Measurements from ENCODE around the gene WRAP73. TPM values are rescaled to one million over a fixed set of nuclear protein-coding genes. Genes with fewer than 3 reads are reported as not detected.

The WRAP73 gene
- total RNA-seq (10 to 100 TPM in 2 of 5 donors, 1 to 10 TPM in 2, under 1 TPM in 1; 0.89 to 55.4 (median 3.5) TPM), polyA plus RNA-seq (10 to 100 TPM; 12.5 to 22.2 (median 13.0) TPM)
- long read RNA-seq, donor 1, partial matches to known transcripts = 0 of 2 reads
- long read RNA-seq, donor 1, other reads (novel, unspliced or antisense) = 0 of 2 reads
- long read RNA-seq, donor 2, partial matches to known transcripts = 0 of 5 reads
- long read RNA-seq, donor 2, other reads (novel, unspliced or antisense) = 0 of 5 reads
- long read RNA-seq, donor 3, partial matches to known transcripts = 7 of 9 reads
- long read RNA-seq, donor 3, other reads (novel, unspliced or antisense) = 0 of 9 reads
- long read RNA-seq, donor 4 = 0 reads
- long read RNA-seq, donor 5, partial matches to known transcripts = 0 of 5 reads
- long read RNA-seq, donor 5, other reads (novel, unspliced or antisense) = 0 of 5 reads
- long read RNA-seq, donor 6 = 0 reads
- long read RNA-seq, donor 7, partial matches to known transcripts = 0 of 2 reads
- long read RNA-seq, donor 7, other reads (novel, unspliced or antisense) = 0 of 2 reads
- long read RNA-seq, donor 8, partial matches to known transcripts = 11 of 14 reads
- long read RNA-seq, donor 8, other reads (novel, unspliced or antisense) = 0 of 14 reads
- long read RNA-seq, donor 9, partial matches to known transcripts = 8 of 8 reads
- long read RNA-seq, donor 9, other reads (novel, unspliced or antisense) = 0 of 8 reads
- long read RNA-seq, donor 10, partial matches to known transcripts = 0 of 2 reads
- long read RNA-seq, donor 10, other reads (novel, unspliced or antisense) = 0 of 2 reads

GRCh38 chr1:3649342-3650247 is at the start of gene WRAP73:
Gene WRAP73 (minus strand): TSS chr1:3650103. CDS start chr1:3649999, 104 bp downstream.
- Histone ChIP-seq H3K36me3 (peaks cover 11 to 30% (median 29%) of the 10 kb centered on the region in 4 donors), H3K4me3 (peak within 1 kb of the TSS; percentile 75 to 99 (median 88)), H3K27me3 (peaks cover 27 to 45% (median 43%) of the 10 kb centered on the region in 3 donors), H3K27ac (peak within 1 kb of the TSS in 3 of 5 donors; percentile 21 to 70 (median 37)), H3K9me3 (peaks cover 0 to 5% (median 0%) of the 10 kb centered on the region in 4 donors), H3K4me1 (peaks cover 47 to 61% (median 53%) of the 10 kb centered on the region in 4 donors)
- intact Hi-C loops (cut with DNase I; ENCODE audit: low total_unique reads) = no loop called here
- WGBS, 5 donors = 2 to 12% (median 2%) methylated on average over 16 to 60 of the region's 60 CpGs
- TF ChIP-seq POLR2A (IDR thresholded peaks at IDR 0.05) (peak in 2 of 4 donors; percentile 22 to 43), CTCF (IDR thresholded peaks at IDR 0.05) (no peak), EP300 (IDR thresholded peaks at IDR 0.05) (no peak), POLR2AphosphoS5 (IDR thresholded peaks at IDR 0.05) (peak in 2 of 3 donors; percentile 82 to 86)
- DNase-seq = peak; percentile 93 to 97

GRCh38 chr1:3699596-3699995 is 49.7 kb upstream of the WRAP73 start:
- no peak overlapping the region for H3K4me3 ChIP-seq
- H3K4me1 ChIP-seq = peaks cover 0 to 8% (median 5%) of the 10 kb centered on the region in 4 donors
- no peak overlapping the region for H3K27ac ChIP-seq
- H3K36me3 ChIP-seq = no peaks in the 10 kb centered on the region
- peaks cover 0 to 97% (median 34%) of the 10 kb centered on the region in 3 donors for H3K27me3 ChIP-seq
- no peaks in the 10 kb centered on the region for H3K9me3 ChIP-seq
- TF ChIP-seq POLR2A (IDR thresholded peaks at IDR 0.05) = no peak
- TF ChIP-seq POLR2AphosphoS5 (IDR thresholded peaks at IDR 0.05) = no peak
- TF ChIP-seq EP300 (IDR thresholded peaks at IDR 0.05) = no peak
- no peak for TF ChIP-seq CTCF (IDR thresholded peaks at IDR 0.05)
- intact Hi-C loops (cut with DNase I; ENCODE audit: low total_unique reads) = no loop called here
- 41 to 46% (median 44%) methylated on average over 18 of the region's 18 CpGs for WGBS, 5 donors
- DNase-seq = no peak

GRCh38 chr1:3698660-3699408 is 48.9 kb upstream of the WRAP73 start:
- H3K27me3 ChIP-seq = peaks cover 0 to 91% (median 34%) of the 10 kb centered on the region in 3 donors
- TF ChIP-seq POLR2AphosphoS5 (IDR thresholded peaks at IDR 0.05) (no peak), POLR2A (IDR thresholded peaks at IDR 0.05) (no peak), CTCF (IDR thresholded peaks at IDR 0.05) (no peak), EP300 (IDR thresholded peaks at IDR 0.05) (no peak)
- H3K27ac ChIP-seq = no peak overlapping the region
- DNase-seq = no peak
- H3K4me1 ChIP-seq = peaks cover 0 to 8% (median 5%) of the 10 kb centered on the region in 4 donors
- 80 to 86% (median 83%) methylated on average over 28 to 29 of the region's 29 CpGs for WGBS, 5 donors
- no peaks in the 10 kb centered on the region for H3K9me3 ChIP-seq
- intact Hi-C loops (cut with DNase I; ENCODE audit: low total_unique reads) = no loop called here
- H3K4me3 ChIP-seq = no peak overlapping the region
- H3K36me3 ChIP-seq = no peaks in the 10 kb centered on the region

Data from stomach (tissue), 19 donors.